Erythroblast (primary cell): ENCODE results near the gene PITPNC1.
"Not testable (repeated sequence)": the region's sequence is repeated elsewhere in the genome, so short reads cannot be mapped to it uniquely, and the experiment has no call there.

Experiments
- DNase-seq, 2 experiments: peaks; one replicate each; lab custom pipeline; 2025; lab: John Stamatoyannopoulos, UW
- GATA1 ChIP-seq: IDR thresholded peaks from 2 replicates; pipeline ENCODE4 v1.6.1; 2011; ENCODE audit warnings: low read depth, mild to moderate bottlenecking, control low read depth, low read length, moderate library complexity
- POLR2A ChIP-seq: IDR thresholded peaks from 2 replicates; pipeline ENCODE4 v1.6.1; 2011; ENCODE audit warnings: mild to moderate bottlenecking, low read length

PITPNC1 gene

GRCh38 chr17:67636834-67637520 is 259.9 kb downstream of the PITPNC1 start:
- no peak for DNase-seq

GRCh38 chr17:67637901-67638641 is 261.0 kb downstream of the PITPNC1 start:
- no peak for DNase-seq
- no peak for TF ChIP-seq GATA1
- no peak for TF ChIP-seq POLR2A

More at GRCh38 chr17:67636834-67637520, 259.9 kb downstream of the PITPNC1 start:
- TF ChIP-seq POLR2A (no peak), GATA1 (no peak)

DNA sequence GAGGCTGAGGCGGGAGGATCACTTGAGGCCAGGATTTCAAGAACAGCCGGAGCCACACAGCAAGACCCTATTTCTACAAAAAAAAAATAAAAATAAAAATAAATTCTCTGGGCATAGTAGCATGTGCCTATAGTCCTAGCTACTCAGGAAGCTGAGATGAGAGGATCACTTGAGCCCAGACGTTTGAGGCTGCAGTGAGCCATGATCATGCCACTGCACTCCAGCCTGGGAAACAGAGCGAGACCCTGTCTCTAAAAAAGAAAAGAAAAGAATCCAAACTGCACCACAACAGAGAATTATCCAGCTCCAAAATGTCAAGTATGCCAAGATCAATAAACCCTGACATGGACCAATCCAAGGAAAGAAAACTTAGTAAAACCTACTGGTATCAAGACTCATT is 261.8 kb downstream of the PITPNC1 start:
- TF ChIP-seq POLR2A (no peak), GATA1 (no peak)
- no peak for DNase-seq

GRCh38 chr17:67639555-67639954 is 262.5 kb downstream of the PITPNC1 start:
- no peak for TF ChIP-seq POLR2A
- TF ChIP-seq GATA1 = no peak
- DNase-seq = no peak

GRCh38 chr17:67639979-67640378 is 262.9 kb downstream of the PITPNC1 start:
- TF ChIP-seq POLR2A (no peak), GATA1 (no peak)
- no peak for DNase-seq

- TF ChIP-seq GATA1 (no peak), POLR2A (no peak)
- DNase-seq = no peak
Measured at GRCh38 chr17:67642488-67642887, 265.4 kb downstream of the PITPNC1 start.

GRCh38 chr17:67644061-67644460 is 267.0 kb downstream of the PITPNC1 start:
- DNase-seq = no peak
- TF ChIP-seq POLR2A (no peak), GATA1 (no peak)

DNA sequence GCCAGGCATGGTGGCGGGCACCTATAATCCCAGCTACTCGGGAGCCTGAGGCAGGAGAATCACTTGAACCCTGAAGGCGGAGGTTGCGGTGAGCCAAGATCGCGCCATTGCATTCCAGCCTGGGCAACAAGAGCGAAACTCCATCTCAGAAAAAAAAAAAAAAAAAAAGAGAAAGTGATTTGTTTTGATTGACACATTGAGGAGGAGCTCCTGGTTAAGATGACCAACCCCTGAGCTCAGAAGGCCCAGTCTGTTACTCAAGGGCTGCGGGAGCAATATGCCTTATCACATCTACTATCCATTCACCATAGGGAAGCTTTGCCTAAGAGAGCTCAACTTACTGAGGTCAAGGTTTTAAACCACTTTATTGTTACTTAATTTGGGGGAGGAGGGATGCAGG is 268.1 kb downstream of the PITPNC1 start:
- DNase-seq = not testable (repeated sequence)

DNA sequence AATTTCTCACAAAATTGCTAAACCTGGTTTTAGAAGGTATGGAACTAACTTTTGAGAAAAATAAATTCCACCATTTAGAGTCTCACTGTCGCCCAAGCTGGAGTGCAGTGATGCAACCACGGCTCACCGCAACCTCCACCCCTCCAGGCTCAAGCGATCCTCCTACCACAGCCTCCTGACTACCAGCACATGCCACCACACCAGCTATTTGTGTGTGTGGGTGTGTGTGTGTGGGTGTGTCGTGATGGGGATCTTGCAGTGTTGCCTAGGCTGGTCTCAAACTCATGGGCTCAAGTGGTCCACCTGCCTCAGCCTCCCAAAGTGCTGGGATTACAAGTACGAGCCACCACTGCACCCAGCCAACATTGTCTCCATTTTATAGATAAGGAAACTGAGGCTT is 269.4 kb downstream of the PITPNC1 start:
- TF ChIP-seq GATA1 (no peak), POLR2A (no peak)
- DNase-seq = no peak

GRCh38 chr17:67647482-67647881 is 270.4 kb downstream of the PITPNC1 start:
- TF ChIP-seq POLR2A = no peak
- no peak for TF ChIP-seq GATA1
- DNase-seq = no peak

GRCh38 chr17:67648032-67648905 is 271.2 kb downstream of the PITPNC1 start:
- no peak for DNase-seq
- TF ChIP-seq GATA1 (no peak), POLR2A (no peak)

DNA sequence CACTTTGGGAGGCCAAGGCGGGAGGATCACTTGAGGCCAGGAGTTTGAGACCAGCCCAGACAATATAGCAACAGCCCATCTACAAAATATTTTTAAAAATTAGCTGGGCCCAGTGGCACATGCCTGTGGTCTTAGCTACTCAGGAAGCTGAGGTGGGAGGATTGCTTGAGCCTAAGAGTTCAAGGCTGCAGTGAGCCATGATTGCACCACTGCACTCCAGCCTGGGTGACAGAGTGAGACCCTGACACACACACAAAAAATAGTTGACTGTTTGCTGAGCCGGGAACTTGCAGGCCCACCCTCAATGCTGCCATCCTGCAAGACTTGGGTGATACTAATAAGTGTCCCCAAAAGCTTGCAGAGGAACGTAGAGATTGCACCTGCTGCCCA is 271.8 kb downstream of the PITPNC1 start:
- DNase-seq = not testable (repeated sequence)

DNA sequence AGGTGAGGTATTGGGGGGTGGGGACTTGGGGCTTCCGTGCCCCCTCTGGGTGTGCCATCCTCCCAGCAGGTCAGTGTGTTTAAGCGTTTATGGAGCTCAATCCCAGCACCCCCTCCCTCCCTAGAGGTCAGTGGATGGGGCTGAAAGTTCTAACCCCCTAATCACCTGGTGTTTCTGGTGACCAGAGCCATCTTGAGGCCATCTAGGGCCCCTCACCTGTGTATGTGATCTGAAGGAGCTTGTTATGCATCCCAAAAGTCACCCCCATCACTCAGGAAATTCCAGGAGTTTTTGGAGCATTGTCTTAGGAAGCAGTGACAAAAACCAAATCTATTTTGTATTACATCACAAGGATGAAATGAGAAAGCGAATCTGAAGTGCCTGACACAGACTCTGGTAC is 272.8 kb downstream of the PITPNC1 start:
- TF ChIP-seq GATA1 (no peak), POLR2A (no peak)

GRCh38 chr17:67651218-67651579 is 274.1 kb downstream of the PITPNC1 start:
- not testable (repeated sequence) for DNase-seq

More for the DNA sequence above, 272.8 kb downstream of the PITPNC1 start:
- DNase-seq = no peak

GRCh38 chr17:67652433-67652832 is 275.4 kb downstream of the PITPNC1 start:
- TF ChIP-seq POLR2A = no peak
- no peak for DNase-seq
